Measurements from ENCODE around the gene SERPINB7.
"Not testable (repeated sequence)": the region's sequence is repeated elsewhere in the genome, so short reads cannot be mapped to it uniquely, and the experiment has no call there.

The SERPINB7 gene, protein sequence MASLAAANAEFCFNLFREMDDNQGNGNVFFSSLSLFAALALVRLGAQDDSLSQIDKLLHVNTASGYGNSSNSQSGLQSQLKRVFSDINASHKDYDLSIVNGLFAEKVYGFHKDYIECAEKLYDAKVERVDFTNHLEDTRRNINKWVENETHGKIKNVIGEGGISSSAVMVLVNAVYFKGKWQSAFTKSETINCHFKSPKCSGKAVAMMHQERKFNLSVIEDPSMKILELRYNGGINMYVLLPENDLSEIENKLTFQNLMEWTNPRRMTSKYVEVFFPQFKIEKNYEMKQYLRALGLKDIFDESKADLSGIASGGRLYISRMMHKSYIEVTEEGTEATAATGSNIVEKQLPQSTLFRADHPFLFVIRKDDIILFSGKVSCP

DNA sequence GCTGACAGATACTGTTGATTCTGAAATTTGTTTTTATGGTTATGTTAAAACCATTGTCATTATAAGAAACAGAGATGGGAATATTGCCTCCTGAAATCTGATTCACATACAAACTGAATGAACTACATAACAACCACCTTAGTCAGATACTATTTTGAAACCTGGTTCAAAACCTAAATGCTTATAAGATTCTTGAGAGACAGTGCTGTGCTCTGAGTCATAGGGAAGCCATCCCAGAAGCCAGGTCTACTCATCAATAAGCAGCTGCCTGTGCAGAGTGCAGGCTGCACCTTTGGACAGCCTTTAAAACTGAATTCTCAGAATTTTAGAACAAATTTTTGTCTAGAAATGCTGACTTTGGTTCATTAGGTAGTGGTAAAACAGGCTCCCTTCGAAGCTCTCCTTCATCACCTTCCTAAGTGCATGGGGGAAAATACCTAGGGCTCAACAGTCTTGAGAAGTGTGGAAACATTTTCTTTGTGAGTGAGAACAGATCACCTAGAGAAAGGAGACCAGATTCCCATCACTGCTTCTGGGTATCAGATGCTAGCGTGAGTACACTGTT is at the start of gene SERPINB7:
Gene SERPINB7, plus strand, starts transcription at position 253 of the 565 bp plus-strand sequence. CDS start 6,955 bp downstream, outside the sequence.
- DNase-seq, result no peak

DNA sequence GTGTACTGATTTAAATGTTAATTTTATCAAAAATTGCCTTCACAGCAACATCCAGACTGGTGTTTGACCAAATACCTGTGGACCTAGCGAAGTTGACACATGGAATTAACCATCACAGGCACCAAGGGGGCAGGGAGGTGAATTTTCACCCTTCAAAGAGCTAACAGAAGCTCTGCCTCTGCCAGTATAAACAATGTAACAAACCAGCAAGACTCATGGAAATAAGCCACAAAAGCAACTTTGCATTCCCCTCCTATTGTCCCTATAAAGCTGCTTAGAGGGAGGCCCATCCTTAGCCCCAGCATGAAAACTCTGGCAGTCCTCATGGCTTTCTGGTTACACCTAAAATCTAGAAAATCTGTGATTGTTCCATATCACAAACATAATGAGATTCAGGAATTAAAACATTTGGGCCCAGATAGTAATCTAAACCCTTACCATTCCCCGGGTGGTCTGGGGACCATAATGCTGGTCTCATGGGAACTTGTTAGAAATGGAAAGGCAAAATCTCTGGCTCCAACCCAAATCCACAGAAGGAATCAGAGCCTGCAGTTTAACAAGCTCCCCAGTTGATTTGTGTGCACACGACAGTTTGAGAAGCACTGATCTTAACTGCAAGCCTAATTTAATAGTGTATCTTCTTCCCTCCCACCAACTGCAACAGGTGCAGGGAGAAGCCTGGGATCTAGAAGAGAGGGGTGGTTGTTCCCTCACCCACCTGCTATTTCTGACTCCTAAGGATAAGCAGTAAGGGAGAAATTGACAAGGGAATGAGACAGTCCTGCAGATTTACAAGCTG is 49.3 kb upstream of the SERPINB7 start:
- no peak for DNase-seq

- DNase-seq, result no peak
Observed at GRCh38 chr18:63730773-63731172, 44.4 kb upstream of the SERPINB7 start.

DNA sequence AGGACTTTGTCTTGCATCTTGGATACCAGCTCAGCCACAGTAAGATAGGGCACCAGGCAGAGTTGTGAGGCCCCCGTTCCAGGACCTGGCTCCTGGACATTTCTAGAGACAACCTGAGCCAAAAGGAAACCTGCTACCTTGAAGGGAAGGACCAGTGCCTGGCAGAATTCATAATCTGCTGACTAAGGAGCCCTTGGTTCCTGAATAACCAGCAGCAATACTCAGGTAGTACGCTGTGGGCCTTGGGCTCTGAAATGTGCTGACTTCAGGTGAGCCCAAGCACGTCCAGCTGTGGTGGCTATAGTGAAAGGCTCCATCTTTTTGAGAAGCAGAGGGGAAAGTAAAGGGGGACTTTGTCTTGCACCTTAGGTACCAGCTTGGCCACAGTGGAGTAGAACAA is 44.0 kb upstream of the SERPINB7 start:
- DNase-seq, result no peak

- DNase-seq, result no peak
Observed at GRCh38 chr18:63736876-63737275, 38.3 kb upstream of the SERPINB7 start.

DNA sequence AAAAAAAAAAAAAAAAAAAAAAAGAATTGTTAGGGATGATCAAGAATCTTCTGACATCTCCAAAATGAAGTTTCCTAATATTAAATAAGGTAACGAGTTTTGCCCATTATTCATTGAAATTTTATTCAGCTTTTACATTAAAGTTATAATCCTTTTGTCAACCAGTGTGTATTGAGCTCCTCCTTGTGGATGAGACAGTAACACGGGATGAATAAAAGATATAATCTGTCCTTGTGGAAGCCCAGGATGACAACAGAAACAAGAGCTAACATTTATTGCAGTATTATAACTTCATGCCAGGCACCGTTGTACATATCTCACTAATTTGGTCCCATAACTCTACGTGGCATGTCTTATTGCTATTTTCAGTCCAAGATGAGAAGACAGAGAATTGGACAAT is 33.4 kb upstream of the SERPINB7 start:
- DNase-seq, result no peak

DNA sequence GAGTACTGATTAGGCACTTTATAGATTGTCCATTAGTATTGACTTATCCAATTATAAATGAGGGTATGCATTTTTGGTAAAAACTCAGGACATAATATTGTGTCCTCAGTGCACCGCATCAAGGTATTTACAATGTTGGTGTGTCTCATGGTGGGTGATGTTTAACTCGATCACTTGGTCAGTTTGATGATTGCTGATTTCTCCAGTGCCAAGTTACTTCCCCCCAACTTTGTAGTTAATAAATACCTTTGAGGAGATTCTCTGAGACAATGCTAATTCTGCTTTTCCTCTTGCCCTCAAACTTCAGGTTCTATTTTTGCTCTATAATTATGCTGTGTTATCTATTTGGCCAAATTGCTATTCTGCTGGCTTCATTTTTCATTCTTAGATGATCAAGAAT is 28.2 kb upstream of the SERPINB7 start:
- DNase-seq, result no peak

GRCh38 chr18:63749489-63749888 is 25.7 kb upstream of the SERPINB7 start:
- no peak for DNase-seq

DNA sequence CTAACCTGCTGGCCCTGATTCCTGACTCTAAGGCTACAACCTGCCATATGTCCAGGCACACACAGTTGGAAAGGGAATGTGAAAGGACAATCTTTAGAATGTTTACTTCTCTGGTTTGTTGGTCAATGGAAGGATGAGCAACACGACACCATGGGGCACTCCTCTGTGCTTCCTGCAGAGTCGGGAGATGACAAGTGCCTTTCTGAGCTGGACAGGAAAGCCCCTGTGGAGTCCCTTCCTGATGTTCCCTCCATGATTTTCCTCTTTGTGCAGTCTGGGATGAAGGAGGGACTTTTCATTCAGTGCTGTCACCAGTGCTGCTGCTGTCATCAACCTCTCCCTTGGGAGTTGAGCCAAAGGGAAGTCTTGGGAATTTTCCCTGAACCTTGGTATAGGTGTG is 22.6 kb upstream of the SERPINB7 start:
- DNase-seq, result no peak

DNA sequence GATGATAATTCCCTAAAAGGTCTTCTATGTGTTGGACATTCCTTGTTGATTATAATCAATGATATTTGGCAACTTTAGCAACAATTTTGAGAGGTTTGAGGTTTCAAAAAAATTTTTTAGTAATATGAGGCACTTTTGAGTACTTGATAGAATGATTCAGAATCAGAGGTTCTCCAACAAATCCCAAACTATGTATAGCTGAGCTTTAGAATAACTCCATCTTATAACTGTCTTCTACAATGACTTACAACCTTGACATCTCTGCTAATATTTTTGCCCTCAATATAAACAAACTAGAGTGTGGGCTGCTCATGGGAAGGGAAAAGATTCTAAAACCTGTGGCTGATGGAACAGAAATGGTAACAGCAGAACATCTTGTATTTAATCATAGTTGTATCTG is 21.5 kb upstream of the SERPINB7 start:
- DNase-seq, result no peak

GRCh38 chr18:63757541-63757940 is 17.7 kb upstream of the SERPINB7 start:
- no peak for DNase-seq

GRCh38 chr18:63758615-63759240 is 16.5 kb upstream of the SERPINB7 start:
- DNase-seq, result no peak

- not testable (repeated sequence) for DNase-seq
Observed at GRCh38 chr18:63759786-63760185, 15.4 kb upstream of the SERPINB7 start.

DNA sequence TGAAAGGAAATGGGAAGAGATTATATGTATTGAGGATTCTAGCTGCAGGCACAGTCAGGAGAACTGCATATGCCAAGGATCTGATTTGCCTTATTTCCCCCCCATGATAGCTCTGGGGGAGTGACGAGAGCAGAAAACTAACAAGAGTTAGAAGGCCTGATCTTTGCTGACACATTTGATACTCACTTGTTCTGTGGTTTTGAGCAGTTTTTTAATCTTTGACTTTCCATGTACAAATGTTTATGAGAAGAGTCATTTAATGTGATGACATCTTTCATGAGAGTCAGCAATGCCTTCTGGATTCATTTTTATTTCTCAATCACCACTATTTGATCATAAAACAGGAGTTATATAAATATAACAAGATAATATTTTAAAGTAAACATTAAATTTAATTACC is 12.7 kb upstream of the SERPINB7 start:
- DNase-seq, result no peak

- no peak for DNase-seq
Observed at GRCh38 chr18:63763831-63764600, 11.2 kb upstream of the SERPINB7 start.

DNA sequence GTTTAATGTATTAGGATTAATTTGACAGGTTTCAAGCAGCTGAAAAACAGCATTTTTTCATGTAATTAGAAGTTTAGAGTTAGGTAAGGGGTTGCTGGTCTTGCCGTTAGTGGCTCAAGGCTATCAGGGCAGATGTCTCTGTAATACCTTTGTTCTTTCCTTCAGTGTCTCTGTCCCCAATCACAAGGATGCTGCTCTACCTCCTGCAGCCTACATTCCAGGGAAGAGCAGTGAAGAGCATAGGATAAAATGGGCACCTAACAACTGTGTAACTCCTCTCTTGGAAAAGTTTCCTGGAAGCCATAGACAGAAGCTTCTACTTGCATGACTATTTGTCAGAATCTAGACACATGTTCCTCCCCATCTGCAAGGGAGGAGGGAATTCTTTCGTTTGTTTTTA is 9.4 kb upstream of the SERPINB7 start:
- no peak for DNase-seq

- no peak for DNase-seq
Observed at GRCh38 chr18:63773551-63773950, 1.7 kb upstream of the SERPINB7 start.

DNA sequence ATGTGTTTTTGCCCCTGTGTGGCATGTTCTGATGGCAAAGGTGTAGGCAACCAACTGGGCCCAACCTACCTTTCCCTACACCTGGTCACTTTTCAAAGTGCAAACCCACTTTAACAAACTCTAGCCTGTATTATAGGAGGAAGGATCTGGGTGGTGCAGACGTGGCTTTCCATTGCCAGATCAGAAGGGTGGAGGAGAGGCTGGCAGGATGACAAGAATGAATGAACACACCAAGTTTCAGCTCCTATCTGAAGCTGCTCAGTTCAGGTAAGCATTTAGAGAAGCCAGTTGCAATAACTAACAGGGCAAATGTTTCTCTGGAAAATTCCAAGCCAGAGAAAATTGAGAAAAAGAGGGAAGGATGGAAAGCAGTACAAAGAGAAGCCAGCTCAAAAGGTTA is 707 bp upstream of the SERPINB7 start:
- no peak for DNase-seq

DNA sequence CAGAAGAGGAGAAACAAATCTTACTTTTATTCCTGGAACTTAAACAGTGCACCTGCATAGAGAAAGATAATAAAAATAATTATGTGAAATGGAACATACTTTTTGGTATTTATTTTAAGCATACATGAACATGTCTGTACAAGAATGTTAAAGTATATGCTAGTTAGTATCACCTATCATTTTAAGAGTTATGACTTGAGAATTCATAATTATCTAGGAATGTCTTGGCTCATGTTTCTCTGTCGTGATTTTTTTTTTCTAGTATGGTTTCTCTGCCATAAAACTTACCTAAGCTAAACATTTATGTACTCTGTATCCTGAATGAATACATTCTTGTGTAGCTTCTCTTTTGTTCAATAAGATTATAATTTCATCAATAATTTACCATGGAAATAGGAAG is 4.2 kb downstream of the SERPINB7 start:
- no peak for DNase-seq

DNA sequence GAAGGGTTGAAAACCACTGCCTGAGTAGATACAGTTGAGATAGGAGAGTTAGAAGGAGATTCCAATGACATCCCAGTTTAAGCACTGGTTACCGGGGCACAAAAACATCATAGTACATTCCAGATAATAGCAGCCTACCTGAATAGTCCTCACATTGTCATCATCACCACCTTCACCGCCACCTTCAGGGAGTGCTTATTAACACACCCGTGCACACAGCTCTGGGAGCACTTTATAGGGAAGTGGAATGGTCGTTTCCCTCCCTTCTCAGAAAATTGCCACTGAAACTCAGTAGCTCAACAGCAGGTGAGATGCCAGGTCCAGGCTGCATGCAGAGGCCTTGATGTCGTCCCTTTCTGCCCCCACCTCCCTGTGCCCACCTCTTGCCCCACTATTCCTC is 8.2 kb downstream of the SERPINB7 start:
- no peak for DNase-seq

- DNase-seq, result no peak
Observed at GRCh38 chr18:63784787-63785452, 9.7 kb downstream of the SERPINB7 start.

DNA sequence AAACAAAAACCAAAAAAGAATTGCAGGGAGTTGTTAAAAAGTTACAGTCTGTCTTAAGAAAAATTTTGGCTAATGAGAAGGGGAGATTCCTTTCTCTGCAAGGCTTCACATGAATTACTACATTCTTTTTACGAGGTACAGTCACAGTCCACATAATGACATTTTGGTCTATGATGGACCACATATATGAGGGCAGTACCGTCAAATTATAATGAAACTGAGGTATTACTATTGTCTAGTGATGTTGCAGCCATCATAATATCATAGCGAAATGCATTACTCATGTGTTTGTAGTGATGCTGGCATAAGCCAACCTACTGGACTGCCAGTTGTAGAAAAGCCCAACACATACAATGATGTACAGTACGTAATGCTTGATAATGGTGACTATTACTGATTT is 12.5 kb downstream of the SERPINB7 start:
- no peak for DNase-seq

Measured in NCI-H446 treated with DMSO at 0.1 percent for 48 hours (cell line).